Activated gamma-delta T cell treated with Interleukin-2 at 50 U/mL for 16 hours (primary cell): ENCODE measurements around the gene TOM1L1.
"Not testable (repeated sequence)": the region's sequence is repeated elsewhere in the genome, so short reads cannot be mapped to it uniquely, and the experiment has no call there.

Source experiments
- DNase-seq: peaks from one replicate; pipeline ENCODE4 v3.0.0-alpha.2; 2020

The TOM1L1 gene

GRCh38 chr17:54900457-54901229 is at the start of gene TOM1L1:
TOM1L1 (plus strand) TSS chr17:54900852; CDS start chr17:54900866, 14 bp downstream.
- DNase-seq, result no peak

GRCh38 chr17:54859187-54859586 is 41.5 kb upstream of the TOM1L1 start:
- DNase-seq, result no peak

- DNase-seq, result no peak
These were observed 39.8 kb upstream of the TOM1L1 start for GRCh38 chr17:54860617-54861470.

- DNase-seq, result no peak
These were observed 39.1 kb upstream of the TOM1L1 start for GRCh38 chr17:54861471-54861983.

- no peak for DNase-seq
These were observed 37.5 kb upstream of the TOM1L1 start for GRCh38 chr17:54863176-54863575.

- no peak for DNase-seq
These were observed 36.6 kb upstream of the TOM1L1 start for GRCh38 chr17:54864070-54864469.

- DNase-seq, result no peak
These were observed 35.9 kb upstream of the TOM1L1 start for GRCh38 chr17:54864636-54865356.

GRCh38 chr17:54867634-54868033 is 33.0 kb upstream of the TOM1L1 start:
- no peak for DNase-seq

- DNase-seq, result no peak
These were observed 29.9 kb upstream of the TOM1L1 start for GRCh38 chr17:54870671-54871175.

GRCh38 chr17:54875906-54876305 is 24.7 kb upstream of the TOM1L1 start:
- not testable (repeated sequence) for DNase-seq

- DNase-seq, result no peak
These were observed 23.9 kb upstream of the TOM1L1 start for GRCh38 chr17:54876656-54877195.

- DNase-seq, result no peak
These were observed 19.2 kb upstream of the TOM1L1 start for GRCh38 chr17:54881255-54881972.

- no peak for DNase-seq
These were observed 18.3 kb upstream of the TOM1L1 start for GRCh38 chr17:54882371-54882770.

- no peak for DNase-seq
These were observed 17.7 kb upstream of the TOM1L1 start for GRCh38 chr17:54882950-54883349.

- DNase-seq, result no peak
These were observed 16.7 kb upstream of the TOM1L1 start for GRCh38 chr17:54883939-54884338.

- DNase-seq, result no peak
These were observed 12.9 kb upstream of the TOM1L1 start for GRCh38 chr17:54887787-54888186.

GRCh38 chr17:54888254-54888653 is 12.4 kb upstream of the TOM1L1 start:
- no peak for DNase-seq

GRCh38 chr17:54888981-54889380 is 11.7 kb upstream of the TOM1L1 start:
- no peak for DNase-seq

GRCh38 chr17:54891176-54891821 is 9.4 kb upstream of the TOM1L1 start:
- no peak for DNase-seq

GRCh38 chr17:54892360-54892759 is 8.3 kb upstream of the TOM1L1 start:
- DNase-seq, result no peak

- DNase-seq, result no peak
These were observed 2.1 kb upstream of the TOM1L1 start for GRCh38 chr17:54898576-54898975.
